Measurements from ENCODE around the gene OTUD4.

- TF ChIP-seq POLR2A (IDR thresholded peaks at IDR 0.05) = no peak
- no peak for TF ChIP-seq CTCF (IDR thresholded peaks at IDR 0.05)
- no peak for TF ChIP-seq POLR2AphosphoS5 (IDR thresholded peaks at IDR 0.05)
Measured at GRCh38 chr4:145125396-145125795, 55.0 kb downstream of the OTUD4 start.
